Kidney epithelial cell (primary cell): Measurements from ENCODE around the gene INF2. TPM values are rescaled to one million over a fixed set of nuclear protein-coding genes. Genes with fewer than 3 reads are reported as not detected.

Experiments used
- DNase-seq: peaks from one replicate; pipeline ENCODE4 v3.0.0-alpha.2; 2010; ENCODE audit warnings: low read depth
- H3K27me3 ChIP-seq: 2 replicates; pipeline ENCODE4 v1.6.0; 2011; ENCODE audit warnings: low read length; ENCODE audit not compliant: control insufficient read depth, insufficient read depth
- H3K36me3 ChIP-seq: 2 replicates; pipeline ENCODE4 v1.5.1; 2011; ENCODE audit warnings: low read length; ENCODE audit not compliant: control insufficient read depth, insufficient read depth
- H3K4me3 ChIP-seq: 2 replicates; pipeline ENCODE4 v1.5.1; 2011; ENCODE audit warnings: low read depth, mild to moderate bottlenecking, control low read depth, low read length
- total RNA-seq: library from RNA; depleted of rRNA; stranded (reverse); fragments of >200 nt; gene quantifications from 2 replicates; pipeline ENCODE4 v1.2.3, GENCODE V29; 2015
- TF ChIP-seq, protein P1 (sequence below): IDR thresholded peaks from 2 replicates; pipeline ENCODE4 v1.5.1; 2011; ENCODE audit warnings: mild to moderate bottlenecking, moderate library complexity, low read length, control low read depth, inconsistent platforms; ENCODE audit not compliant: insufficient read depth, poor library complexity, severe bottlenecking

Gene INF2
- total RNA-seq, 1 donor from 2014 or later: 109 TPM

- Histone ChIP-seq H3K36me3 (no peaks in the 10 kb centered on the region), H3K4me3 (peak overlapping the region; percentile 35), H3K27me3 (no peaks in the 10 kb centered on the region)
- TF ChIP-seq, protein P1, sequence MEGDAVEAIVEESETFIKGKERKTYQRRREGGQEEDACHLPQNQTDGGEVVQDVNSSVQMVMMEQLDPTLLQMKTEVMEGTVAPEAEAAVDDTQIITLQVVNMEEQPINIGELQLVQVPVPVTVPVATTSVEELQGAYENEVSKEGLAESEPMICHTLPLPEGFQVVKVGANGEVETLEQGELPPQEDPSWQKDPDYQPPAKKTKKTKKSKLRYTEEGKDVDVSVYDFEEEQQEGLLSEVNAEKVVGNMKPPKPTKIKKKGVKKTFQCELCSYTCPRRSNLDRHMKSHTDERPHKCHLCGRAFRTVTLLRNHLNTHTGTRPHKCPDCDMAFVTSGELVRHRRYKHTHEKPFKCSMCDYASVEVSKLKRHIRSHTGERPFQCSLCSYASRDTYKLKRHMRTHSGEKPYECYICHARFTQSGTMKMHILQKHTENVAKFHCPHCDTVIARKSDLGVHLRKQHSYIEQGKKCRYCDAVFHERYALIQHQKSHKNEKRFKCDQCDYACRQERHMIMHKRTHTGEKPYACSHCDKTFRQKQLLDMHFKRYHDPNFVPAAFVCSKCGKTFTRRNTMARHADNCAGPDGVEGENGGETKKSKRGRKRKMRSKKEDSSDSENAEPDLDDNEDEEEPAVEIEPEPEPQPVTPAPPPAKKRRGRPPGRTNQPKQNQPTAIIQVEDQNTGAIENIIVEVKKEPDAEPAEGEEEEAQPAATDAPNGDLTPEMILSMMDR: no peak
- no peak for DNase-seq
Measured at GRCh38 chr14:104678346-104678745, 11.1 kb upstream of the INF2 start.

DNA sequence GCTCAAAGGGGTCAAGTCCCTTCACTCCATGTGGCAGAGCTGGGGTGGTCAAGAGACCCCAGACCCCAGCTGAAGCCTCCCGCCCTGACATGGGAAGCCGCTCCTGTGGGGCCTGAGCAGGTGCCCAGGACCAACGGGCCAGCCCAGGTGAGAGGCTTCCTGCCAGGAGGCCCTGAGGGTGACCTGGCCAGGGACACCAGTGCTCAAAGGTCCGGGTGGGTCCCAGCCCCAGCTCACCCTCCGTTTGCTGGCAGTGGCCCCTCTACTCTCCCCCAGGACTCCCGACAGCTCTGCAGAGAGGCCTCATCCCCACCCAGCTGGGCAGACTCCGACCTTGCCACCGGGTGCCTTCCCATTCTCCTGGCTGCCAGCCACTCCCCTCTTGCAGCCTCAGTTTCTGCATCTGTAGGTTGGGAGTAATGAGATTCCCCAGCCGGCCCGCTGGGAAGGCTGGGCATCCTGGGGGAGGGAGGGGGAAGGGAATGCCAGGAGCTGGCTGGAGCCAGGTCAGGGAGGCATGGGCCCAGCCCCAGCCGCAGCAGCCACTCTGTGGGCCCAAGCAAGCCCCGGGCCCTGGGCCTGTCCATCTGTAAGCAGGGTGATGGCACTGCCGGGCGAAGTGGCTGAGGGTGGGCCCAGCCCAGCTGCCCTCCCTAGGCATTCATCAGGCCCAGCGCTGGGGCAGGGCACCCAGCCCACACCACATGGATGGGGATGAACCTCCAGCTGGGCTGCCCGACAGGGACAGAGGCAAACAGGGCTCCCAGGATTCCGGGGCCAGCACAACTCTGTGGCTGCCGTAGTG is 10.3 kb upstream of the INF2 start:
- no peaks in the 10 kb centered on the region for H3K36me3 ChIP-seq
- no peak overlapping the region for H3K4me3 ChIP-seq
- TF ChIP-seq, protein P1: no peak
- no peaks in the 10 kb centered on the region for H3K27me3 ChIP-seq
- no peak for DNase-seq

GRCh38 chr14:104680056-104680805 is 9.2 kb upstream of the INF2 start:
- DNase-seq: peak; percentile 48
- Histone ChIP-seq H3K27me3 (no peaks in the 10 kb centered on the region), H3K4me3 (no peak overlapping the region), H3K36me3 (no peaks in the 10 kb centered on the region)
- TF ChIP-seq, protein P1: no peak

DNA sequence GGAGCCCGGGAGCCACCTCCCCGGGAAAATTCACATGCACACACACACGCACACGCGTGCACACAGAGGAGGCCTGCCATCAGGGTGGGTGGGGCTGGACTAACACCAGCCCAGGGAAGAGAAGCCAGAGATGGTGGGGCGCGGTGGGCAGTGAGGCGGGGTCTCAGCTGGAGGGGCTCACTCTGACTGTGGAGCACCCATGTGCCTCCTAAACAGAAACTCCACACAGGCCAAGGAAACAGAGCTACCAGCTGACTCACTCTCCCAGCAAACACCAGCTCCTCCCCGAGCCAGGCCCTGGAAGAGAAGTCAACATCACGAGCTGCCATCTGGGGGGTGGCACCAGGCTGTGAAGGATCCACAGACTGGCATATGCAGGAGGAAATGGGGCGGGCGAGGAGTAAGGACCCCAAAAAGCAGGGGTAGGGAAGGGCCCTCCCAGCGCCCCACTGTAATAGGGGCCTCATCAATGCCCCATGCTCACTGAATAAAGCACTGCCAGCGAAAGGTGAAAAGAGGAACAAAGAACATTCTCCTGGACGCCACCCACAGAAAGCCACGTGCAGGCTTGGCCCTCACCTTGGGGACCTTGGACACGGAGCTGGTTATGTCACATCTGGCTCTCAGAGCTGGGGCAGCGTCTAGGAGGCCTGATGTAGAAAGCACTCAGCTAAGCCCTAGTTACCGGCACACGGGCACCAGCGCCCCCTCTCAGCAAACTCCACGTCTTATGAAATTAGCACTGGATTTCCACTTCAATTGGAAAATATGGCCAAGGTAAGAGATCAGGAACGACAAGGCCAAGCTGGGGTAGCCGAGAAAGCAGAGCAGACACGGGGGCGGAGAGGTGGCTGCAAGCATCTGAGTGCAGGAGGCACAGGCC is 8.4 kb upstream of the INF2 start:
- no peak overlapping the region for H3K4me3 ChIP-seq
- peak; percentile 48 for DNase-seq
- TF ChIP-seq, protein P1: peak; percentile 41

DNA sequence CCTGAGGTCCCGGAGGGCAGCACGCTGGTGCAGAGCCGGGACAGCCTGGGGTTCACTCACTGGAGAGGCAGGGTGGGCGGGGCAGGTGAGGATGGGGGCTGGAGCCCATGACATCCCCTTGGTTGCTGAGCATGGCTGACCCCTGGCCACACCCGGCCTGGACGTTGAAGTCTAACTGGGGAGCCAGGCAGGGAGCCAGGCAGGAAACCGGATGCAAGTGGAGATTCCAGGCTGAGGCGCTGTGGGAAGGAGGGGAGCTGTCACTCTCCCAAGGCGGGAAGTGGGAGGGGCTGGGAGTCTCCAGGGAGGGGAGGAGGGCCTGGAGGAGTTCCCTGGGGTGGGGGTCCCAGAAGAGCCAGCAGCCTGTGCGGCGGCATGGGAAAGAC is 7.7 kb upstream of the INF2 start:
- TF ChIP-seq, protein P1: no peak
- peak; percentile 34 for DNase-seq
- no peaks in the 10 kb centered on the region for H3K36me3 ChIP-seq
- H3K27me3 ChIP-seq: no peaks in the 10 kb centered on the region
- H3K4me3 ChIP-seq: peak overlapping the region; percentile 17

More for the DNA sequence above, 8.4 kb upstream of the INF2 start:
- no peaks in the 10 kb centered on the region for H3K27me3 ChIP-seq
- H3K36me3 ChIP-seq: no peaks in the 10 kb centered on the region
